CD4-positive, alpha-beta T cell treated with Interleukin-4 for 1 hour (primary cell): Measurements from ENCODE around the gene MCC.

Experiments used
- DNase-seq, 2 donors: peaks; one replicate each; pipeline ENCODE4 v3.0.0-alpha.2; 2020 to 2022

The MCC gene

DNA sequence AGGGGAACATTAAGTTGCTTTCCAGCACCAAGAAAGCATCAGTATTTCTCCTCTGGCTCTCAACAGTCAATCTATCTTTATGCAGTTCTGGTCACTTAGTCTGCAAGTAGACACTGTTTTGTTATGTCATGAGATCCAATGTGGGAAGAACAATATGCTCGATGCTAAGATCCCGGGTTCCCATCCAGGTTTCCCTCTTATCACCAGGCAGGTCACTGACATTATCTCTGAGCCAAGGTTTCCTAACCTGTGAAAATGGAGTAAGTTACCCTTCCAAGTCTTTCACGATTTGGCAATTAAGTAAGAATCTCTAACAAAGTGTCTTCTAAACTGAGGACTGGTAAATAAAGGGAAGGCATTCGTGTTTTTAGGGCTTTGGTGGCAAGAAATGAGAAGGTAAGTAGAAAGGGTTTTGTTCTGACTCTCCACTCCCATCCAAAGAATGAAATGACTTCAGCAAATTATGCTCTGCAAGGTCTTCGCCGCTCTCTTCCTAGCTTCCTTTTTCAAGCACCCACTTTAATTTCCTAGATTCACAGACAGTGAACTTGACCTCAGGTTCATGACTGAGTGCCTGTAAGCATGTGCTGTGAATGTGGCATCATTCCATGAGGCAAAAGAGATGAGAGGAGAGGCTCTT, 425.3 kb downstream of the MCC start:
- no peak for DNase-seq

DNA sequence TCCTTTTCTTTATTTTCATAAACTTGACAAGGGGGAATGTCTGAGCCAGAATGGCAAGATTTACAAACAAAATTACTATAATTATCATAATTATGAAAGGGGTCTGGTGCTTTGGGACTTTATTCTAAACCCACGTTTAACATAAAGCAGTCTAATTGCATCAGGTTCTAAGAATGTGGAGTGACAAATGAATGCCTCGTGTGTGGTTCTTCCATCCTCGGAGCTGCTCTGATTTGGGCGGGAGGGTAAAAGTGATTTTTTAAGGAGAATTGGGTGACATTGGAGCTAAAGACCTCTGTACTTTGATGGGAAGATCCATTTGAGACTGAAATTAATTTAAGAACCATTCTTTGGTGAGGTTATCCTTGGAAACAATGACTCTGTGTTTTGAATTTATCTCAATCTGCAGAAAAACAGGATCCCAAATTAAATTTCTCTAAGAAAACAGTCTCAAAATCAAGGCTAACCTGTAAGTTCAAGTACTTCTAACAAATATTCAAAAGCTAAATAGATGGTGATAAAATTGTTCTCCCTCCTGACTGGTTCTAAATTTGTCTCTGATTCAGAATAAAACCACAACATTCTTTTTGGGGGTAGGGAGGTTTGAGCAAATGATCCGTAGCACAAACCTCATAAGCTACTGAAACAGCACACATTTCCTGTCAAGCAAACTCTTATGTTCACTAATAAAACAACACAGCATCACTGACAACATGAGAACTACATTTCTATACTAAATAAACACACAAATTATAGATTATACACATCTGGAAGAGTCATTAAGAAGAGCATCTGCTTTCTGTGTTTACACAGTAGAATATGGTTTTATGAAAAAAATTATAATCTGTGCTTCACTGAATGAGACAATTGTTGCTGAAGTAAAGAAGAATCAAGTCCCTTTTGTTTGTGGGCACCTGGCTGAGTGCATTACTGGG, 426.1 kb downstream of the MCC start:
- no peak for DNase-seq

DNA sequence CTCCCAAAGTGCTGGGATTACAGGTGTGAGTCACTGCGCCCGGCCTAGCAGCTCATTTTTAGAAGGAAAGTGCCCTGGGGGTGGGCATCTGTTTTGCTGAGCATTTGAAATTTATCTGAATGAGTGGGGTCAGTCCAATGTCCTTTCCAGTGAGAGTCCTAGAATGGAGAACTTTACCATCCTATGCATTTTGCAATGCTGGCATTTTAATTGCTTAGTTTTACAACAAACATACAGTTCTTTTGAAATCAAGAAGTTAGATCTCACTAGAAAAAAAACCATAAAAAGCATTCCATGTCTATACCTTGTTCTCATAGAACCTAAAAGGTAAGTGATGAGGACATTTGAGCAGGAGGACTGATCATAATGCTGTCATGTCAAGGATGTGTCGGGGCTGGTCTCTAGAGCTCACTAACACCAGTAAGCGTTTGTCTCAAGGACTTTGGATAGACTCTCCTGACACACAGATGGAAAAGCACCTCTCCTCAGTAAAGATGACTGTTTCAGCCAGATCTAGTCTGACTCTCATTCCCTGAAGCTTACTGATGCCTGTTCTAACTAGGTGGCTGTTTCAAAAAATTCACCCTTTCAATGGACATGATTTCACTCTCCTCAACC, 427.7 kb downstream of the MCC start:
- DNase-seq, result no peak

DNA sequence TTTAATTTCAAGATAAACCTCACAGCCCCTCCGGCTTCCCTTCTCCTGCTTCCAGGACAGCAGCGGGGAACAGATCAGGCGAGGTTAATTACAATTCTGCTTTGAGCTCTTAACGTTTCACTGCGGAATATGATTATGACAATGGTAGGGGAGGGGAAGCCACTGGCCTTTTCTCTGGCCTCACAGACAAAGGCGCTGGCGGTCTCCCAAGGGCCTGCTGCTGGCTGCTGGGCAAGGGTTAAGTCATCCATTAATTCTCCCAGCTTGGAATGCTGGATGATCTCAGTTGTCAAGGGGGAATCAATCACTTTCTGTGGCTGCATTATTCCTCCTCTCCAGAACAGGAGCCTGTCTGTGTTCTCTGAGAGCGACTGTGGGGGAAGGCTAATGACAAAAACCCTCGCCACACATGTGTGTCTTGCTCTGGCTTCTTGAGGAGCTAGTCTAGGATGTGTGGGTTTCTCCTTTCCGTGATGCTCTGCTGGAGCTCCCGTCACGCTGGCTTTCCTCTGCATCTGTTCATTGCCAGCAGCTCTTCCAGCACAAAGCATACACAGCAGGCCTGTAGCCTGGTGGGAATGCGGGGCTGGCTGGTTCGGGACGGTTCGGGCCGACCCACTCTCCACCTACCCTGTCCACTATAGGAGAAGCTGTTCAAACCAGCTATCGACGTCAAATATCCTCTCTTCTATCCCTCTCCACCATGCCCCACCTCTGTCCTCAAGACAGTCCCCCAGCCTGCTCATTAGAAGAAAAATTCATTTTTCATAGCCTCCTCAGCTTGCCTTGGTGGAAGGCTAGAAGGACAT, 428.8 kb downstream of the MCC start:
- DNase-seq, result peak in 1 of 2 donors; percentile 4

DNA sequence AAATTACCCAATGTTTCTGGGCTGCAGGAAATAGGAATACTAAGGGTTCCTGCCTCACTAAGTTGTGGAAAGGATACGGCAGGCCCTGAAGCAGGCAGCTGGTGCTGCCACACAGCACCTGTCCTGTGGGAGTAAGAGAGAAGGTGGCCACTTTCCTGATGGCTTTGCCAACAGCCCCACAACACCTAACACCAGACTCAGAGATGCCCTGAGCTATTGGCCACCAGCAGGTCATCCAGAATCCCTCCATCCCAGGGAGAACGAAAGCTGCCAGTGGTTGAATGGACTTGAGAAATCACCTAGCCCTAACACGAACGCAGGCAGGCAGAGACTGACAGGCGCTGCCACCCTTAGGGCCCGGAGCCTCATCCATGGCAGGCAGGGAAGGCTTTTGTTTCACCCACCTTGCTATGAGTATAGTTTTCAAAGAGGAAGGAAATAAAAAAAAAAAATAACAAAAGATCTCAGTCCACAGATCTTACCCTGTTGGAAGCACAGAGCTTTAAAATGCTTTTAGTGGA, 429.5 kb downstream of the MCC start:
- no peak for DNase-seq

DNA sequence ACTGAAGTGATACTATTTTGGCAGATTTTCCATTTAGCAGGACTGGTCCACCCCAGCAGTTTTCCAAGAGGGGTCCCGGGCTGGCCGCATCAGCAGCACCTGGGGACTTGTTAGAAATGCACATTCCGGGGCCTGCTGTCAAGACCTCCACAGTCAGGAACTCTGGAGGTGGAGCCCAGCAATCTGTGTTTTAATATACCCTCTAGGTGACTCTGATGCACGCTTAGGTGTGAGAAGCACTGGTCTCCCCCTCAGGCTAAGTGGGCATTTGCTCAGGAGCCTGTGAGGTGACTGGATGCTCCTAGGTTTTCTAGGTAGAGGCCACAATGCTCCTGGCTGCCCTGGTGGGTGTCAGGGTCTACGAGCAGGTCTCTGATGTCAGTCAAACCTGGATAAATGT, 430.0 kb downstream of the MCC start:
- DNase-seq, result peak in 1 of 2 donors; percentile 4

DNA sequence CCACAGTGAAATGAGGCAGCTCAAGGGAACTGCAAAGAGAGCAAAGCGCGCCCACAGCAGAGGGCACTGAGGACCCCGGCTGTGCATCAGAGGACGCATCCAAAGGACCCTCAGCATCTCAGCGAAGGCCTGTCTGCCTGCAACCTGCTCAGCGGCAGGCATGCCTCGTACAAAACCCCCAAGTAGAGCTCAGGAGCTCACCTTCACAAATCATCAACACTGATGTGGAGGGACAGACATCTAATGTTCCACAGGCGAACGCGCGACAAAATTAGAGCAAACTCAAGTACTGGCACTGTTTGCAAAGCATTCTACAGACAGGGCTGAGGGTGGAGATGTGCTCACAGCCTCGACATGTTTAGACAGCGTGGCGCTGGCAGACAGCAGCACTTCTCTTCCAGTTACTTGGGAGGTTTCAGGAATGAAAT, 430.7 kb downstream of the MCC start:
- DNase-seq, result peak in 1 of 2 donors; percentile 4

DNA sequence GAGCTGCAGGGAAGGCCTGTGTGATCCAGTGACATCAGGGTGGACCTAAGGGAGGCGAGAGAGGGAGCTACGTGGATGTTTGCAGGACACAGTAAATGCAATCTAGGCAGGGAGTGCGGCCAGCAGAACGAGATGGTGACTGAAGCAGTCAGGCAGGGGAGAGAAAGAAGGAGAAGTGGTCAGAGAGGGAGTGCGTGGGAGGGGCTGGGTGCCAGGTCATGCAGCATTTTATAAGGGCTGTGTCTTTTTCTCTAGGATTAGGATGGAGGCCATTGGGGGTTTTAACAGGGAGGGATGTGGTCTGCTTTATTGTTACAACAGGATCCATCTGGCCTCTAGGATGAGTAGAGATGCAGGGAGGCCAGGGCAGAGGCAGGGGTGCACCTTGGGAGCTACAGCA, 431.3 kb downstream of the MCC start:
- DNase-seq, result no peak

DNA sequence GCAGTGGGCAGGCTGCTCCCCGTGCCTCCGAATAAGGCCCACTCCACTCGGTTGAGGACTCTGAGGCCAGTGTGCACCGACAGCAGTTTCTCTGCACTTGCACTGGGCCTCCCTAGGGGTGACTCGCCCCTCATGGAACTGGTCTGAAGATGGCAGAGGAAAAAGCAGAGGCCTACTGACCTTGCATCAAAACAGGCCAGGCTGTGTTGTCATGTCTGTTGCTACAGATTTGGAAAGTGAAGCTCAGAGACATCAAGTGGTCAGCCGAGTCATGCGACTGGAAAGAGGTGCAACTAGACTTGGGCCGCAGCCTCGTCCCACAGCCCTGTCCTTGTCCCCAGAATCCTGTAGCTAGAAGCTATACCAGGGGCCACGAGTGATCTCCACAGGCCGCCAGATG, 433.4 kb downstream of the MCC start:
- DNase-seq, result no peak

DNA sequence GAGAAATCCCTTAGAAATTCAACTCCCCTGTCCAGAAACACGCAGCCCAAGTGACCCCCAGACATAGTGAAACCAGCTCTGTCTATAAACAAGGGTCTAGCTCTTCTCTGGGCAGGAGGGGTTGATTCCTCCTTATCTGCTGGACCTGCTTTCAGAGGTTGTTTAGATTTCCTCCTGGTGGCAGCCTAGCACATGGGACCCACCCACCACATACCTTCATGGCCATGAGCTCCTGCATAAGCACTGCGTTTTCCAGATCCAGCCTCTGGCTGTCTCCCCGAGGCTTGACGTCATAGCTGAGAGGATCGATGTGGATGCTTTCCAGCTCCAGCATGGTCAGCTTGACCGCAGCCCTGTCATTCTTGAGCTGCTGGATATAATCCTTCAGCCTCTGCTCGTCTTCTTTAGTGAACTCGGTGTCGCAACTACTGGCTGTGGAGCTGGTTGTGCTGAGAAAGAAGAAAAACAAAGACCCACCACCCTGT, 434.7 kb downstream of the MCC start:
- DNase-seq, result no peak

DNA sequence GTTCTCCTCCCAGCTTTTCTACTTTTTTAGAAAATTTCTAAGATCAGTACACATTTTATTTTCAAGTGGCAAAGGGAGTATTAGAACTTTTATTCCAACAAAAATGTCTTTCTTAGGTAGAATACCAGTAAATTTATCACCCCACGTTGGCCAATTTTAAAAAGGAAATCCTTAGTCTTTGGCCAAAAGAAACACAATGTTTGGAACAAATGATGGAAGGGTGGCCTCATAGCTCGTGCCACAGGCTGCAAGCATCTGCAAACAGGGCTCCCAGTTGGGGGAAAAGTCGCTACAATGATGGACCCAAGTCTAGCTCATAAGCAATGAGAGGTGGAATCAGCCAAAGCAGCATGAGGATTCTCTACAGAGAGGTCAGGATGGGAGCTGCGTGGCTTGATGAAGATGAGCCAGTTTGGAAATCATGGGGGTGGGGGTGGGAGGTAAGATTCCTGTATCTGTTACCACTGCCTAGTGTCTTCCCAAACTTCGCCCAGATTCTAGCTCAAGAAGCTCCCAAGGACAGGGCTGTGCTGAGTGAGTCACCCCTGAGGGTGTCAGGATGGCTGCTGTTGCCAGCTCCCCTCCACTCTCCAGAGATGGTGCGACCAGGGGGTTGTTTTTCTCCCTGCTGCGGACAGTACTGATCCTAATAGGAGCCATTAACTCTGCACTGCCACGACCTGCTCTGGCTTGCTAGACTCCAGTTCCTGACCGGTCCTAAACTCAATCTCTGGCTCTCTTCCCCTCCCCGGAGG, 436.0 kb downstream of the MCC start:
- DNase-seq, result no peak

DNA sequence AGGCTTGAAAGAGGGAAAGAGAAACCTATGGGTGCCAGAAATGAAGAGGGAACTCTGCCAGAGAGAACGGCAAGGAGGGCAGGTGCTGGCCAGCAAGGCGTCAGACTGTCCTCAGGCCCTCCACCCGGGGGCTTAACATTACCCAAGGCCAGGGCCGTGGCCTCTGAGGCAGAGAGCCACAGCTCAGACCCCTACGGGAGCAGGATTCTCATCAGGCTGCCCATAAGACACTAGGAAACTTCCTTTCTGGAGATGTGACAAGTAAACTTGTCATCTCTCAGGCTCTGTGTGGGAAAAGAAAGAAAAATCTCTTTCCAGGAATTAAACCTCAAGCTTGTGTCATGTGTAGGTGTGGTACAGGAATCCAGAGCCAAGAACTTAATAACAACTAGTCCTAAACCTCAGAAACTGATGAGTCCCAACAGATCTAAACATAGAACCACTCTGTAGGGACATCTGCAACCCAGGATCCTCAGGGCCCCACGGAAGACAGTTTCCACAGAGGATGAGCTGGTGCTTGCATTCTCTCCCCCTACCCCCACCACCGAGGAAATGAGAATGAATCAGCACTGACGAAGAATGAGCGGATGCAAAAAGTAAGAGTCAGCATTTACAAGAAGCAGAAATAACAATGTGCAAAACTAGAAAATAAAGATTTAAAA, 437.4 kb downstream of the MCC start:
- no peak for DNase-seq

DNA sequence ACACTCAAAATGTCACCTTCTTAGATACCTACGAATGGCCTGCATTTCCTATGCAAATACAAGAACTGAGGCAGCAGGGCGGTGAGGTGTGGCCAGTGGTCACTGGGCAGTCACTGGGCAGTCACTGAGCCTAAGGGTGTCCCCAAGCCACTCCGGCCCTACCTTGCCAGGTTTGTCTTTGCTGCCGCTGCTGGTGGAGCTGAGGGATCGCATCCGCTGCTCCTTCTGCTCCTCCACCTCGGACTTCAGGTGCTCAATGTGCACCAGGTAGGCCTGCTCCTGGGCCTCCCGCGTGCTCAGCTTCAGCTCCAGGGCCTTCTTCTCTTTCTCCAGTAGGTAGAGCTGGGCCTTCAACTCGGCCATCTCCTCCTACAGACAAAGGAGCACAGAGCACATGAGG, 439.3 kb downstream of the MCC start:
- DNase-seq, result no peak

DNA sequence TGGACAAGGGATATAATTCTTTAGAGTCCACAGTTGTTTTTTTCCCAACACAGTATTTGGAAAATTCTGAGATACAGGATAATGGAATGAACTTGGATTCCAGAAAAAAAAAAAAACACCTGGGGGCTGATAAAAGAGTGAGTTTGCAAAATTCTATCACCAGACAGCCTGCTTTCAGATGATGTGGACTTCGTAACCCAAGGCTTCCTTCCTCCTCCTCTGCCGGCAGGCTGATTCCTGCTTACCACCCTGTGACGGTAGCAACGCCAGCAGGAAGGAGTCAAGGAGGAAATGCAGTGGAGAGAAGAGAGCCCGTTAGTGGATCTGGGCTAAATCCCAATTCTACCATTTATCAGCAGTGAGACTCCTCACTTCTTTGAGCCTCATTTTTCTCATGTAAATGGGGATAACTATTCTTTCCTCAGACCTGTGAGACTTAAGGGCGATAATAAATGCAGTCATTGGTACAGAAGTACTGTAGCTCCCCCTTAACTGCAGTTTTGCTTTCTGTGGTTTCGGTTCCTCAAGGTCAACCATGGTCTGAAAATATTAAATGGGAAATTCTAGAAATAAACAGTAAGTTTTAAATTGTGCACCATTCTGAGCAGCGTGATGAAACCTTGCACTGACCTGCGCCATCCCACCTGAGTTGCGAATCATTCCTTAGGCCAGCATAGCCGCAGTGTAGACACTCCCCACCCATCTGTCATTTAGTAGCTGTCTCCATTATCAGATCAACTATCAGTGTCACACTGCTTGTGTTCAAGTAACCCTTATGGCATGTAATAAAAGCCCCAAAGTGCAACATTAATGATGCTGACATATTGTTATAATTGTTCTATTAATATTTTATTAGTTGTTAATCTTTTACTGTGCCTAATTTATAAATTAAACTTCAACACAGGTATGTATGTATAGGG, 440.3 kb downstream of the MCC start:
- no peak for DNase-seq

DNA sequence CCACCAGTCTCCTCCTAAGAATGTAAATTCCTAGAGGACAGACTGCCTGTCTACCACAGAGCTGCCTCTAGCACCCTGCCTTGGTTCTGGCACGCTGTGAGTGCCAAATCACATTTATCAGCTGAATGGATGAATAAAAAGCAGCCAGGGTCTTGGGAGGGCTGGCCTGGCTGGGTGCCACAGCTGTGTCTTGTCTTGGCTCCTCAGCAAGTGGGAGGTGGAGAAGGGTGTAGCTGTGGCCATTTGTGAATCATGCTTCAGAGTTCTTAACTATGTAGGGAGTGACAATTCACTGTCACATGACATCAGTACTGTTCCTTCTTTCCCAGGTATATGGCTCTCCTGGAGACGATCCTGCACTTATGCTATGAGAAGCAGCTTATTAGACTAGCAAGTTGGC, 441.0 kb downstream of the MCC start:
- no peak for DNase-seq

DNA sequence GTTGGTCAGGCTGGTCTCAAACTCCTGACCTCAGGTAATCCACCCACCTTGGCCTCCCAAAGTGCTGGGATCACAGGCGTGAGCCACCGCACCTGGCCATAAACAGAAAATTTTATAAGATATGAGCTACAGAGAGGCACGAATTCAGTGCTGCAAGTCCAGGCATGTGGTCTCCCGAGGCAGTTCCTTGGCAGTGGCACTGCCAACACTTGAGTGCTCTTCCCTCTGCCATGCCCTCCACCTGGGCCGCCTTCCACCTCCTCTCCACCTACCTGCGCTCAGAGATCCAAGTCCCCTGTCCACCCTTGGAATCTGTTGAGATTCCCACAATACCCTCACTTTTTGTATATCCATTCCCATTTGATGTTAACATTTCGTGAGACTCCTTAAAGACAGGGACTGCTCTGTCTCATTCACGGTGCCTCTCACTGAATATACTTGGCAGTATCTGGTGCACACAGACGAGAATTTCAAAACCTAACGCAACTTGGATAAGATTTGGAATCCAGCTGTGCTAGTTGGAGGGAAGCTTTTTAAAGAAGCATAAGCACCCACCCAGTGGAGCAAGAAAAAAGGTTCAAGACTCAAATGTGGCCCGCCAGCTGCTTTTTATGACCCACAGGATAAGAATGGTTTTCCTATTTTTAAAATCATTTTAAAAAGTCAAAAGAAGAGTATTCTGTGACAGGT, 443.3 kb downstream of the MCC start:
- DNase-seq, result no peak

DNA sequence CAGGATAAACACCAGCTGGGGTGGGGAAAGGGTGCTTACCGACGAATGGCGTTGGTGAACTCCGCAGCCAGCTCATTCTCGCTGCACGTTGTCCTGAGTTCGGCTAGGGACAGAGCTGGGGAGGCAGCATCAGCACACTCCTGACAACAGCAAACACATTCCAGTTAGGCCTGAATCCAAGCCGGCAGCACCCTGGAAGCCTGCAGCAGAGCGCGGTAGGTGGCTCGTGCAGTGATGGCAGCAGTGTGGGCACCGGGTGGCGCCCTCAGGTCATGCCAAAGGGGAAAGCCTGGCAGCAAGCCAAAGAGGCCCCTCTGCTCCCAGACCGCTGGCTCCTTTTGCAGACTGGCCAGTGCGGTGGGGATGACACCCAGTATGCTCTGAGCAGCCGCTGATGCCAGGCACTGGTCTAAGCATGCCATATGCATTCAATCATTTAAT, 444.7 kb downstream of the MCC start:
- no peak for DNase-seq

DNA sequence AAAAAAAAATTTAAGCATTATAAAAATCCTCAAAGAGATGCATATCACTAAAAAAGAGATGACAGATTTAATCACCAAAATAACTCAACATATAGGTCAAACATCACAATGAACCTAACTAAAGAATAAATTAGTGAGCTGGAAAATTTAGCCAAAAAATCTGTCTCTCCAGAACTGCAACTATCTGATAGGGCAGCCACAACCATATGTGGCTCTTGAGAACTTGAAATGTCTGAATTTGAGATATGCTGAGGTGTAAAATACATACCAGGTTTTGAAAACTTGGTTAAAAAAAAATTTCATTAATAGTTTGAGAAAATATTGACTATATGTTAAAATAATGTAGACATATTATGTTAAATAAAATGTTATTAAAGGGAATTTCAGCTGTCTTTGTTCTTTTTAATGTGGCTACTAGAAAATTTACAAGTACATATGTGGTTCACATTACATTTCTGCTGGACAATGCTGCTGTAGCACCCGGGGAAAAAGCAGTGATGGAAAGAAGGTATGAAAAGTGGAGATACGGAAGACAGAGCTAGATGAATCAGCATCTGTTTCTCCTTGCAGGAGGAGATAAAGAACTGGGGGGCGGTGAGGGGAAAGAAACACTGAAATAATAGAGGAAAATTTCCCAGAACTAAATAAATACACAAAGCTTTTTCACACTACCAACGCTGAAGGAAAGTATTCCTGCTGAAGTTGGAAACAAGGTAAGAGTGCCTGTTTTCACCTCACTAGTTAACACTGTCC, 445.6 kb downstream of the MCC start:
- DNase-seq, result no peak
